GM04503 (cell line): ENCODE measurements around the gene TNFAIP1.

Experiments used
- DNase-seq: peaks from one replicate; pipeline ENCODE4 v3.0.0-alpha.2; 2012; ENCODE audit warnings: low read depth

TNFAIP1 gene

DNA sequence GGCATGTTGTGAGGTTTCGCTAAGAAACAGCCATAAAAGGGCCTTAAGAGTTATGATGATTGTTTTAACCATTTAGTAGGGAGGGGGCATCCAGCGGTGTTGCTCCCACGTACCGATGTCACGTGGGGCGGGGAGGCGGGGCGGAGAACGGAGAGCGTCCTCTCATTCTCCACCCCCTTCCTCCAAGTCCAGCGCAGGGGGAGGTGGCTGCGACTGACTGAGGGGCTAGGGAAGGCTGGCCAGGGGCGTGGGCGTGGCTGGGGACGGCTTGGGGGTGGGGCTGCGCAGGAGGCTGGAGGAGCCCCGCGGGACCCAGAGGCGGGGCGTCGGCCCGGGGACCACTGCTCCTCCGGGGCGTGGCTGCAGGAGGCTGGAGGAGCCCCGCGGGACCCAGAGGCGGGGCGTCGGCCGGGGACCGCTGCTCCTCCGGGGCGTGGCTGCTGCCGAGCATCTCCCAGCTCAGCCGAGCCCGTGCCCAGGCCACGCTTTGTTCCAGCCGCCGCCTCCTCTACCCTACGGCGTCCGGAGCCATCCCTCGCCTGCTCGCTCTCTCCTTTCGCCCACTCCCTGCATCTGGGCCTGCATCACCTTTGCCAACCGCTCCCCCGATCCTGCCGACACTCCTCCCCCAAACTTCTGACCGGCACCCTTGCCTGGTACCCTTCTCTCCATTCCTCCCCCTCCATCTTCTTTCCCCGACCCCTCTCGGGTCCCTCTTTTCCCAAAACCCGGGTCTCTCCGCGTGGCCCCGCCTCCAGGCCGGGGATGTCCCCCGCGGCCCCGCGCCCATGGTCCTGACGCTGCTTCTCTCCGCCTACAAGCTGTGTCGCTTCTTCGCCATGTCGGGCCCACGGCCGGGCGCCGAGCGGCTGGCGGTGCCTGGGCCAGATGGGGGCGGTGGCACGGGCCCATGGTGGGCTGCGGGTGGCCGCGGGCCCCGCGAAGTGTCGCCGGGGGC is 36.0 kb downstream of the TNFAIP1 start, which contains the start of gene SARM1:
Gene SARM1, plus strand, starts transcription at position 450 of the 958 bp plus-strand sequence. Its CDS starts 339 bp downstream, at position 789.
- DNase-seq, result no peak

DNA sequence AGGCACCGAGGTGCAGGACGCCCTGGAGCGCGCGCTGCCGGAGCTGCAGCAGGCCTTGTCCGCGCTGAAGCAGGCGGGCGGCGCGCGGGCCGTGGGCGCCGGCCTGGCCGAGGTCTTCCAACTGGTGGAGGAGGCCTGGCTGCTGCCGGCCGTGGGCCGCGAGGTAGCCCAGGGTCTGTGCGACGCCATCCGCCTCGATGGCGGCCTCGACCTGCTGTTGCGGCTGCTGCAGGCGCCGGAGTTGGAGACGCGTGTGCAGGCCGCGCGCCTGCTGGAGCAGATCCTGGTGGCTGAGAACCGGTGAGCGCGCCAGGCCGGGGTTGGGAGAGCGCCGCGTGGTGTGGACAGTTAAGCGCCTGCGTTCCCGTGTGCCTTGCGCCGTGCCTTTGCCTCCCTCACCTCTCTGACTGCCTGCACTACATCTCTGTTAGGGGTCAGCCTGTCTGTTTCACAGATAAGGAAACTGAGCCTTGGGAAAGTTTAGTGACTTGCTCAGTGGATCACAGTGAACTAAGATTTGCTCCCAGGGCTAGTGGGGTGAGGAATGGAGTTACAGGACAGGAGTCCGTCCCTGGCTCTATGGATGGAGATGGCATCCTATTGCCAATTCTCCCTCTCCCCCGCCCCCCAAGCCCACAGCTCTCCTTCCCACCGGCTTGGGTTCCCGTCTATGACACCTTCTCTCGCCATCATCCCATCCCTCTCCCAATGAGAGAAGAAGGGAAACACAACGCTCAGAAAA is 36.8 kb downstream of the TNFAIP1 start:
- DNase-seq, result no peak

DNA sequence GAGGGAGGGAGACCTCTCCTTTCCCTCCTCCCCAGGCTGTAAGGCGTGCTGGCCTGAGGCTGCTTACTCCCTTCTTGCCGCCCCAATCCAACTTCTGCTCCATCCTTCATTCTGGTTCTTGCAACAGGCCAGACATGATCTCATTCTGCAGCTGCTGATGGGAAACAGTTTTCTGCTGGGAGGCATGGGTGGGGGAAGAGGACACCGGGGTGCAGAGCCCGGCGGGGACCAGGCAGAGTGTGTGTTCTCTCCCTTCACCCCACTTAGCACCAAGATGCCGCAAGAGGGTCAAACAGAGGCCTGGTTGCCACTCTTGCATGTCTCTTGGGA is 37.3 kb downstream of the TNFAIP1 start:
- no peak for DNase-seq

DNA sequence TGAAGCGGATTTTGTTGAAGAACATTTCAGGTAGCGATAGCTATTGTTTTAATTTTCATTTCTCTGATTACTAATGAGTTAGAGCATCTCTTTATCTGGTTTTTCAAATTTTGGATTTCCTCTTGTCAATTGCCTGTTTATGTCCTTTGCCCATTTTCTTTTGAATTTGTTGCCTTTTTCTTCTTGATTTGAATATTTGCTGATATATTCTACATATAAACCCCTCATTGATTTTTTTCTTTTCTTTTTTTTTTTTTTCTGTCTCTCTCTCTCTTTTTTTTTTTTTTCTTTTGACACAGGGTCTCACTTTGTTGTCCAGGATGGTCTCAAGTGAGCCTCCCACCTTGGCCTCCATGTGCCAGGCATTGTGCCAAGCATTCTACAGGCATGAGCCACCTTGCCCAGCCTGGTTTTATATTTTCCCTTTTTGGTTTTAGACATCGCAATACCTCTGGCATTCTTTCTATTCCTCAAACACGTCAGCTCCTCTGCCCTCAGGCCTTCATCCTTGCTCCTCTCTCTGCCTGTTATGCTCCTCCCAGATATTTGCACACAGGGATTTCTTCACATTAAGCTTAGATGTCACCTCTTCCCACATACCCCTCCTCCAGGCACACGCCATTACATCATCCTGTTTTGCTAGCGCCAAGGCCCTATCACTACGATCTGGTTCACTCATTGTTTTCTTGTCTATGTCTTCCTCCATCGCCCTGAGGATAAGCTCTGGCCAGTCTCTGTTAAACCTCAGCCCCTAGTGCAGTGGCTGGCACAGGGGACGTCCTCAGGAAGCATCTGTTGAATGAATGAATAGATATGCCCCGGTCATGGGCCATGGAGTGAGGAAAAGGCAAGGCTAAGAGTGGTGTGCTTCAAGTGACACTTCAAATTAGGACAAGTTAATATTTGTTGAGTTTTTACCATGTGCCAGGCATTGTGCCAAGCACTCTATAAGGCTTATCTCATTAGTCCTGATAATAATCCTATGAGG is 44.5 kb downstream of the TNFAIP1 start:
- no peak for DNase-seq

DNA sequence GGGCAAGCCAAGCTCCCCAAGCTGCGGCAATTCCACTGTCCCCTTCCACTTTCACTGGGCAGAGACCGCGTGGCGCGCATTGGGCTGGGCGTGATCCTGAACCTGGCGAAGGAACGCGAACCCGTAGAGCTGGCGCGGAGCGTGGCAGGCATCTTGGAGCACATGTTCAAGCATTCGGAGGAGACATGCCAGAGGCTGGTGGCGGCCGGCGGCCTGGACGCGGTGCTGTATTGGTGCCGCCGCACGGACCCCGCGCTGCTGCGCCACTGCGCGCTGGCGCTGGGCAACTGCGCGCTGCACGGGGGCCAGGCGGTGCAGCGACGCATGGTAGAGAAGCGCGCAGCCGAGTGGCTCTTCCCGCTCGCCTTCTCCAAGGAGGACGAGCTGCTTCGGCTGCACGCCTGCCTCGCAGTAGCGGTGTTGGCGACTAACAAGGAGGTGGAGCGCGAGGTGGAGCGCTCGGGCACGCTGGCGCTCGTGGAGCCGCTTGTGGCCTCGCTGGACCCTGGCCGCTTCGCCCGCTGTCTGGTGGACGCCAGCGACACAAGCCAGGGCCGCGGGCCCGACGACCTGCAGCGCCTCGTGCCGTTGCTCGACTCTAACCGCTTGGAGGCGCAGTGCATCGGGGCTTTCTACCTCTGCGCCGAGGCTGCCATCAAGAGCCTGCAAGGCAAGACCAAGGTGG is 45.7 kb downstream of the TNFAIP1 start:
- no peak for DNase-seq

DNA sequence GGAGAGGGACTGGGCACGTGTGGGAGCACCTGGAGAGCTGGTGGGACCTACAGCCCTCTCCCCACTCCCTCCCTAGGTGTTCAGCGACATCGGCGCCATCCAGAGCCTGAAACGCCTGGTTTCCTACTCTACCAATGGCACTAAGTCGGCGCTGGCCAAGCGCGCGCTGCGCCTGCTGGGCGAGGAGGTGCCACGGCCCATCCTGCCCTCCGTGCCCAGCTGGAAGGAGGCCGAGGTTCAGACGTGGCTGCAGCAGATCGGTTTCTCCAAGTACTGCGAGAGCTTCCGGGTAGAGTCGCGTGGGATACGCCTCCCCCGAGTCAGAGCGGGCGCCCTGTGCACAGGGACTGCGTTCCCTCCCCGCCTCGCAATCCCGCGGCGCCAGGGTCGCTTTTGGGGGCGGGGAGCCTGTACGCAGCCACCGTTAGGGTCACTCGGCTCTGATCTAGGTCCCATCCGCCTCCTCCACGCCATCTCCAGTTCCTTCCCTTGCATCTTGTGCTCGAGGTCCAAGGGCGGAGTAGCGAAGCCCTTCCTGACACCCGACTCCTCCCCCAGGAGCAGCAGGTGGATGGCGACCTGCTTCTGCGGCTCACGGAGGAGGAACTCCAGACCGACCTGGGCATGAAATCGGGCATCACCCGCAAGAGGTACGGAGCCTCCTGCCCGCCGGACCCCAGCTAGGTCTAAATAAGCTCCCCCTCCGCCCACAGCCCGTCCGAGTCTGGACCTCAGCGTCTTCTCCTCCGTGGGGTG is 48.9 kb downstream of the TNFAIP1 start:
- no peak for DNase-seq

DNA sequence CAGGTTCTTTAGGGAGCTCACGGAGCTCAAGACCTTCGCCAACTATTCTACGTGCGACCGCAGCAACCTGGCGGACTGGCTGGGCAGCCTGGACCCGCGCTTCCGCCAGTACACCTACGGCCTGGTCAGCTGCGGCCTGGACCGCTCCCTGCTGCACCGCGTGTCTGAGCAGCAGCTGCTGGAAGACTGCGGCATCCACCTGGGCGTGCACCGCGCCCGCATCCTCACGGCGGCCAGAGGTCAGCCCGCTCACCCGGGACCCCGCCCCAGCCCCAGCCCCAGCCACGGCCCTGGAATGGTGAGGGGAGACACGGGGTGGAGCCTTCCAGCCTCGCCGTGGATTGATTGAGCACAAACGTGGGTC is 49.5 kb downstream of the TNFAIP1 start:
- no peak for DNase-seq

DNA sequence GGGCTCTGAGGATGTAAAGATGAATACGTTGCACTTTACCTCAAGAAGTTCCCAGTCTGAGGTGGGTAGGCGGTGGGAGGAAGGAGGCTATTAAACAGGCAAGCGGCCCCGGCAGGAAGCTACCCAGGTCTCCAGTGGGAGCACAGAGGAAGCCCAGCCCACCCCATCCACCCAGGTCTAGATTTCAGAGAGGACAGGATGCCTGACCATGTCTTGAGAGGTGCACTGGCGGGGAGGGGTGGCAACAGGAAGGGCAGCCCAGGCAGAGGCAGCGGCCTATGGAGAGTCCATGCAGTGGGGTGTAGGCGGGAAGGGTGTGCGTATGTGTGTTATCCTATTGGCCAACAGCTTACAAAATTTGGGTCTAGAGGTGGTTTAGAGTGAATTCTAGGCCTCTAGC is 49.8 kb downstream of the TNFAIP1 start:
- no peak for DNase-seq

DNA sequence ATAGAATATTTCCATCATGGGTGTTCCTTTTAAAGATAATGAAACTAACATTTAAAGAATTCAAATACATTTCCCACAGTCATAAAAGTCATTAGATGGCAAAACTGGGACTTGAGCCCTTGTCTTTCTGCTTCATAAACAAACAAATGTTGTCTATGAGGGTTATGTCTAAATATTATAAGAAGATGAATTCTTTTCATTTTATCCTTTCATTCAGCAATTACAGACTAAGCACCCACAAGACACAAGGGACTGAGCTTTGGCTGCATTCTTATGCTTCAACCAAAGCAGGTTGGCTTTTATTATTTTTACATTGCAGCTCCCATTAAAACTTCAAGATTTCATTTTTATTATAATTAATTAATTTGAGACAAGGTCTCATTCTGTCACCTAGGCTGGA is 50.8 kb downstream of the TNFAIP1 start:
- DNase-seq, result no peak

DNA sequence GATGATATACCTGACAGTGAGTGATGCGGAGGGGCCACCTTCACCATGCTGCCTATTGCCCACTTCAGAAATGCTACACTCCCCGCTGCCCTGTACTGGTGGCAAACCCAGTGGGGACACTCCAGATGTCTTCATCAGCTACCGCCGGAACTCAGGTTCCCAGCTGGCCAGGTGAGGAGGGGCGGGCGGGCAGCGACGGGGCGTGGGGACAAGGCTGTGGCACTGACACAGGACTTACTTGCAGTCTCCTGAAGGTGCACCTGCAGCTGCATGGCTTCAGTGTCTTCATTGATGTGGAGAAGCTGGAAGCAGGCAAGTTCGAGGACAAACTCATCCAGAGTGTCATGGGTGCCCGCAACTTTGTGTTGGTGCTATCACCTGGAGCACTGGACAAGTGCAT is 52.5 kb downstream of the TNFAIP1 start:
- DNase-seq, result no peak

DNA sequence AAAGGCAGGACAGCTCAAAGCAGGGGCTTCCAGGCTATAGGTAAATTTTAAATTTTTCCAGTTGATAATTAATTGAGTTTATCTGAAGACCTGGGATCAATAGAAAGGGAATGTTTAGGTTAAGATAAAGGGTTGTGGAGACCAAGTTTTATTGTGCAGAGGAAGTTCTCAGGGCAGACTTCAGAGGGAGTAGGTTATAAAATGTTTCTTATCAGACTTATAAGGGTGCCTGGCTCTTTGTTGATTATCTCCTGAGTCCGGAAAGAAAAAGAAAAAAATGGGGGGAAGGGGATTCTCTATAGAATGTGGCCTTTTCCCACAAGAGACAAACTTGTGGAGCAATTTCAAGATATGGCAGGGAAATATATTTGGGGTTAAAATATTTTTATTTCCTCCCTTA is 54.6 kb downstream of the TNFAIP1 start:
- DNase-seq, result no peak

DNA sequence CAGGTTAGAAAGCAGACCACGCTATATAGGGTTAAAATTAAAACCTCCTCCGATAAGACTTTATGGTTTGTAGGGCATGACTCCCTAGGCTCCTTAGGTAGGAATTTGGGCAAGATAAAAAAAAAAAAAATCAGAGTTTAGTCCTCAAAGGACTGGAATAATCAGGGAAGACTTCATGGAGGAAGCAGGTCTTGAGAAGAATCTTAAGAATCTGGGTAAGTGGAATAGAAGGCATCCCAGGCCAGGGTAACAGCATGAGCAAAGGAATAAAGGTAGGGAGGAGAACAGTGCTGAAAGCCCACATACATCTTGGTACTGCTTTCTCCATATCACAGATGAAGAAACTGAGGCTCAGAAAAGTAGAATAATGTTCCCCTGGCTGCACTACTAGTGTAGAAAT is 55.0 kb downstream of the TNFAIP1 start:
- no peak for DNase-seq

DNA sequence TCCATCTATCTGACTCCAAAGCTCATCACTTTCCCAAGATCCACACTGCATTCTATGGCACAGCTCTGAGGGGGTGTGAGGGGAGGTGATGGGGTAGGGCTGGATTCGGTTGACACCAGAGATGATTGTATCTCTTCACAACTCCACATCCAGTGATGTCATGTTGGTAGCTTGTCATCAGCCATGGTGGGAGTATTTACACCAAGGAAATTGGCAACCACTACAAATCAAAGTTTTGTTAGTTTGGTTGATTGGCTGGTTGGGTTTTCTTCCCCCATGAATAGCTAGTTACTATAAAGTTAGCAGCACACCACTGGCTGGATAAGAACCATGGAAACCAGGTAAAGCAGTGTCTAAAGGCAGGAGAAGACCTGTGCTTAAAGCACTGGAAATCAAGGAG is 55.4 kb downstream of the TNFAIP1 start:
- DNase-seq, result no peak

DNA sequence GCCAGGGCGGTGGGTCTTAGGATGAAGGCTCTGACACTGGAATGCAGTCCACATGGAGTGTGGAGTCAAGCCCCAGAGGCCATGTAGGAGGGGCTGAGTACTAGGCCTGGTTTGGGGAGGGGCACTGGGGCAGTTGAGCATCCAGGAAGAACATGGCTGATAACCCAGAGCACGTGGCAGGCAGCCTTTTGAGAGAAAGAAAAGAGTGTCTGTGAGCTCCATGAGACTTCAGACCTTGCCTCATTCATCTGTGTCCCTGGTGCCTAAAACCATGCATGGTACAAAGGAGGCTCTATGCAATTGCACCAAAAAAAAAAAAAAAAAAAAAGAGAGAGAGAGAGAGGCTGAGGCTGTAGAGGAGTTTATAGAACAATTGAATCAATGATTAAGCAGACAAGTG is 55.8 kb downstream of the TNFAIP1 start:
- no peak for DNase-seq

DNA sequence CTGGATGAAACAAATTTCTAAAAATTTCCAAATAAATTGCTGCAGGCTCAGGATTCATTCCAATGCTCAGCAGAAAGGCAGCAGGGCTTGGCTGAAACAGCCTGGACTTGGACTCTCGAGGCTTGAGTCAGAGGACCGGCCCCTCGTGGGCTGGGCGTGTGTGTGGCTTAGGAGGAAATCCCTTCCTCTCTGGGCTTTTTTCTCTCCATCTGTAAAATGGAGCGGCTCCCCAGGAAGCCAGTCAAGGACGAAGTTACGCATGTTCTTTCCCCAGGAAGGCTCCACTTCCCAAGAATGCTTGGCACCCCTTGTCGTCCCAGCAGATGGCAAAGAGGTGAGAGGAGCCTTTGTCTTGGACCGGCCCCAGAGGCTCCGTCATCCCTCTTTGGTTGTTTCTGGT is 56.9 kb downstream of the TNFAIP1 start:
- DNase-seq, result no peak

DNA sequence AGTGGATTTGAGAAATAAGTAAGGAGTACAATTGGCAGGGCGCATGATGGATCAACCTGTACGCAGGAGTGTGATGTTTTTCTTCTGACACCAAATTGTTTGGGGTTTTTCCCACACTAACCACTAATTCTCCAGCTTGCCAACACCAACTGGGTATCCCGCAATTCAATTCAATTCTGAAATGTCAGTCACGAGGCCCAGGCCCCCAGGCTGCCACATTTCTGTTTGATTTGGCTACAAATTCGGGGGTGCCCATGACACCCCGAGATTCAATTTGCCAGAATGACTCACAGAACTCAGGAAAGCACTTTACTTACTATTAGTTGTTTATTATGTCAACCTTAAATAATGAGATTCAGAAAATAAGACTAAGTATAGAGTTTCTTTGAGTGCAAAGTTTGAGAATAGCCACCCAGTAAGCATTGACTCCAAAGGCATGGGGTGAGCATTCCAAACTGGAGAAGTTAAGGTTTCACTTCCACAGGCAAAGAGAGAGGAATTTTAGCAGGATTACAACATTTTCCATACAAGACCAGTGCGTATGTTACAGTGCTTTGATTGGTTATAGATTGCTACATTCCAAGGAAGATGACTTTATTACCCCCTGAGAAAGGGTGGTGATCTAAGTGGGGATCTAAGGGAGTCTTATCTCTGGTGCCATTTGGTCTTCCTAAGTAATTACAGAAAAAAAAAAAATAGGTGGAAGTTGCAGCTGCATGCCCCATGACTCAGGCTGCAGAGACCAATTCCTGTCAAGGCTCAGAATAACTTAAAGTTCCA is 59.0 kb downstream of the TNFAIP1 start:
- DNase-seq, result no peak

DNA sequence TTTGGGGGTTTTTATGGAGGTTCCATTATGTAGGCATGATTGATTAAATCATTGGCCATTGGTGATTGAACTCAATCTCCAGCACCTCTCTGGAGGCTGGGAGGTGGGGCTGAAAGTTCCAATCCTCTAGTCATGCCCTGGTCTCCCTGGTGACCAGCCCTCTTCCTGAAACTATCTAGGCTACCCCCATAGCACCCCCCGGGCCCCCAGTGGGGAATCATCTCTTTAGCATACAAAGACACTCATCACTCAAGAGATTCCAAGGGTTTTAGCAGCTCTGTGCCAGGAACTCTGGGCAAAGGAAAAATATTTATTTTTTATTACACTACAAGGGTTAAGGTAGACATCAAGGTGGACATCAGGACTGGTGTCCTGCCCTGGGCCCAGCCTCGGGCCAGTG is 59.9 kb downstream of the TNFAIP1 start:
- DNase-seq, result no peak

DNA sequence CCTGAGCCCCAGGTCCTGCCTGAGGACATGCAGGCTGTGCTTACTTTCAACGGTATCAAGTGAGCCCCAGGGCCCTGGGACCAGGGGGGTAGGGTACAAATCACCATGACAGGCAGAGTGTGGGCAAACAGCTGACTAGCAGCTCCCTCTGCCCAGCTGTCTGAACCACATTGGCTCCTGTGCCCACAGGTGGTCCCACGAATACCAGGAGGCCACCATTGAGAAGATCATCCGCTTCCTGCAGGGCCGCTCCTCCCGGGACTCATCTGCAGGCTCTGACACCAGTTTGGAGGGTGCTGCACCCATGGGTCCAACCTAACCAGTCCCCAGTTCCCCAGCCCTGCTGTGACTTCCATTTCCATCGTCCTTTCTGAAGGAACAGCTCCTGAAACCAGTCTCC is 60.4 kb downstream of the TNFAIP1 start:
- DNase-seq, result no peak
